ENCODE data around the gene ADCY9. TPM values are rescaled to one million over a fixed set of nuclear protein-coding genes. Genes with fewer than 3 reads are reported as not detected.

Gene ADCY9
- total RNA-seq, 1 experiment from 2014 or later = 4.7 TPM

DNA sequence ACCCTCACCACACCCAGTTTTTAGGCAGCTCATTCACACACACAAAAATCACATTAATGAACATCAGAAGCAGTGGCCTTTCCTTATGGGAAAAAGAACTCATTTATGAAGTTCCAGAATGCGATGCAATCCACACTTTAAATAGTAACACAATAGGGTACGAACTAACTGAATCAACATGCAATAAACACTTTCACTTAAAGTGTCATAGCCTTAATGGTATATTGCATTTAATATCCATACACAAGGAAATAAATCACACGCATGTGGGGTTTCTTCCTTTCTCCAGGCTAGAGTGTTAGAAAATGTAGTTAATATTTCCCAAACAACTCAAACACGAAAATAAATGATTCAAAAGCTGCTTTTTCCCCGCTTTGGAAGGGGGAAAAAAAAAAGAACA, 19.7 kb downstream of the ADCY9 start:
- Histone ChIP-seq H2BK5ac (ENCODE audit: insufficient read length, low read length) (no peak overlapping the region), H3K56ac (ENCODE audit: insufficient read length, low read depth, low read length) (no peak overlapping the region), H3K9ac (ENCODE audit: extremely low read depth, insufficient read length, low read length) (no peak overlapping the region), H2AFZ (ENCODE audit: low read length) (no peak overlapping the region), H2BK12ac (ENCODE audit: insufficient read length, low read depth, low read length) (no peak overlapping the region), H3K79me1 (ENCODE audit: insufficient read depth, low read depth, low read length, poor library complexity, severe bottlenecking) (no peaks in the 10 kb centered on the region), H2BK120ac (ENCODE audit: low read depth, low read length, poor library complexity, severe bottlenecking) (no peak overlapping the region), H3K18ac (ENCODE audit: insufficient read length, low read depth, low read length) (no peak overlapping the region), H4K91ac (ENCODE audit: insufficient read length, low read depth, low read length) (no peak overlapping the region), H3K23me2 (ENCODE audit: insufficient read length, low read depth, low read length, poor library complexity, severe bottlenecking) (no peaks in the 10 kb centered on the region), H3K4me1 (ENCODE audit: insufficient read depth, low read length) (no peaks in the 10 kb centered on the region), H2AK5ac (ENCODE audit: insufficient read length, low read length) (no peak overlapping the region), H4K5ac (ENCODE audit: insufficient read length, low read depth, low read length) (no peak overlapping the region), H3T11ph (ENCODE audit: low read length) (no peak overlapping the region), H4K20me1 (ENCODE audit: control insufficient read depth, insufficient read depth, insufficient read length) (peaks cover under 1% of the 10 kb centered on the region), H2BK15ac (ENCODE audit: low read depth, low read length) (no peak overlapping the region), H2BK20ac (ENCODE audit: low read depth, low read length, poor library complexity, severe bottlenecking) (no peak overlapping the region), H3K9me3 (ENCODE audit: control insufficient read depth, low read depth, low read length) (no peaks in the 10 kb centered on the region), H3K4me2 (ENCODE audit: insufficient read depth, insufficient read length, low read length) (no peak overlapping the region), H3K79me2 (ENCODE audit: insufficient read depth, low read length) (no peaks in the 10 kb centered on the region), H3K23ac (ENCODE audit: insufficient read length, low read depth, low read length) (no peak overlapping the region), H4K8ac (replicated peaks; ENCODE audit: insufficient read length, low read depth, low read length) (no peak overlapping the region), H3K4ac (ENCODE audit: low read depth, low read length) (no peak overlapping the region), H3K27ac (ENCODE audit: insufficient read length, low read depth, low read length) (no peak overlapping the region), H3K27me3 (ENCODE audit: insufficient read depth, low read length) (no peaks in the 10 kb centered on the region), H3K14ac (ENCODE audit: insufficient read depth, low read length) (no peak overlapping the region)
- H3K4me1 Mint-ChIP-seq = peaks cover 9 to 10% of the 10 kb centered on the region in 2 experiments
- no peaks in the 10 kb centered on the region for H3K9me3 Mint-ChIP-seq
- H3K27me3 Mint-ChIP-seq (ENCODE audit: low read depth) = no peaks in the 10 kb centered on the region; the same call in 1 of the 2 replicates
- WGBS (ENCODE audit: extremely low coverage, insufficient read length, low lambda C conversion rate) = no CpG with 5 or more reads among the region's 5 CpGs
- no peak for DNase-seq
- no peaks in the 10 kb centered on the region for H3K36me3 Mint-ChIP-seq (ENCODE audit: insufficient read depth in 1 of 3, low read depth in 3 of 3)
- TF ChIP-seq, protein P1, sequence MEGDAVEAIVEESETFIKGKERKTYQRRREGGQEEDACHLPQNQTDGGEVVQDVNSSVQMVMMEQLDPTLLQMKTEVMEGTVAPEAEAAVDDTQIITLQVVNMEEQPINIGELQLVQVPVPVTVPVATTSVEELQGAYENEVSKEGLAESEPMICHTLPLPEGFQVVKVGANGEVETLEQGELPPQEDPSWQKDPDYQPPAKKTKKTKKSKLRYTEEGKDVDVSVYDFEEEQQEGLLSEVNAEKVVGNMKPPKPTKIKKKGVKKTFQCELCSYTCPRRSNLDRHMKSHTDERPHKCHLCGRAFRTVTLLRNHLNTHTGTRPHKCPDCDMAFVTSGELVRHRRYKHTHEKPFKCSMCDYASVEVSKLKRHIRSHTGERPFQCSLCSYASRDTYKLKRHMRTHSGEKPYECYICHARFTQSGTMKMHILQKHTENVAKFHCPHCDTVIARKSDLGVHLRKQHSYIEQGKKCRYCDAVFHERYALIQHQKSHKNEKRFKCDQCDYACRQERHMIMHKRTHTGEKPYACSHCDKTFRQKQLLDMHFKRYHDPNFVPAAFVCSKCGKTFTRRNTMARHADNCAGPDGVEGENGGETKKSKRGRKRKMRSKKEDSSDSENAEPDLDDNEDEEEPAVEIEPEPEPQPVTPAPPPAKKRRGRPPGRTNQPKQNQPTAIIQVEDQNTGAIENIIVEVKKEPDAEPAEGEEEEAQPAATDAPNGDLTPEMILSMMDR (conservative IDR thresholded peaks at IDR 0.05) = no peak
- peak overlapping the region in 2 of 3 experiments; percentile 31 to 55; a peak in 1 of 7 replicates for H3K27ac Mint-ChIP-seq
- H3K4me3 Mint-ChIP-seq = no peak overlapping the region

All from H9 (cell line).